HG02884 (cell line): Measurements from ENCODE around the gene DDX39B.
"Not testable (repeated sequence)": the region's sequence is repeated elsewhere in the genome, so short reads cannot be mapped to it uniquely, and the experiment has no call there.

ENCODE experiments used
- ATAC-seq: cut with Tn5 transposase; IDR thresholded peaks from one replicate; pipeline ENCODE4 v1.9.1; 2021; ENCODE audit warnings: mild to moderate bottlenecking, moderate library complexity; ENCODE audit not compliant: unreplicated experiment

Gene DDX39B

DNA sequence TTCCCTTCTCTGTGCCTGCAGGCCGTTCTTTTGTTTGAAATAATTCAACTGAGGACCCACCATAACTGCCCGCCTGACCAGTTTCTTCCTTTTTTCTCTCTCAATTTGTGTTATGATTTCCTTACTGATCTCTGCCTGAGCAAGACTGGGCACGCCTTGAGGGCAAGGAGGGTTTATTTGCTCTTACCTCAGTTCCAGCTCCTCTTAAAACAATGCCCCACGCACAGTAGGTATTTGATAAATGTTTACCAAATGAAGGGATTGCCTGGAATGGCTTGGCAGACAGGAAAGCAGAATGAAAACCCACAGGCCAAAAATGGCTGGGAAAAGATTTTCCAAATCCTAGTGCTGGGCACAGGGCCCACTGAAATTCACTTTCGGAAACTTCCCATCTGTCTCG is 54.1 kb downstream of the DDX39B start:
- ATAC-seq: not testable (repeated sequence)

DNA sequence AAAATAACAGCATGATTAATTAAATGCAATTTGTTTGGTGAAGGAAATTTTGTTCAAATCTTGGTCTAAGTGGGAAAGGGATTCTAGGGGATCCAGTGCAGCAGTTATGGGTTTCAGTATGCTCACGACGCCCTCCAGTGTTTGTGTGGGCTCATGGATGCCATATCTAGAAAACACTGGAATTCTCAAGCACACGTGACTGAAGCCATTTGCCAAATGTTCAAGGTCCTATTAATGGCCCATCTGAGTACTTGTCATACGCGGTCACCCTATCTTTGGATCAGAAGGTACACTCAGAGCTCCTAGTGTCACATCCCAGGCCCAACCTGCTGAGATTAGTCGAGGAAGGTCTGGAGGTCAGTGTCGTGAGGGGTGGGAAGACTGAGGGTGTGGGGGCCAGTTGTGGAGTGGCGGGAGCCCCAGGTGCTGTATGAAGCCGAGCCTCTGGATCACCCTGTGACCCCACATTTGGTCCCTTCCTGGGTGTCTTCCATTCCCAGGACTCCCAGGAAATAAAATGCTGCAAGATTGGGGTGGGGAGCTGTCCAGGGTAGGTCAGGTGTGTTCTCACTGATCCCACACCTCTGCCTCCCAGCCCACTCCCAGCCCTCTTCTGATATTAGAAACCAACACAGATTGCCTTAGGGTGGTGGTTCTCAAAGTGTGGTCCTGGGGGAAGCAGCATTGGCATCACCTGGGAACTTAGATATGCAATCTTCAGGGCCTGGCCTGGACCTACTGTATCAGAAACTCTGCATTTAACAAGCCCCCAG is 55.6 kb downstream of the DDX39B start:
- not testable (repeated sequence) for ATAC-seq

DNA sequence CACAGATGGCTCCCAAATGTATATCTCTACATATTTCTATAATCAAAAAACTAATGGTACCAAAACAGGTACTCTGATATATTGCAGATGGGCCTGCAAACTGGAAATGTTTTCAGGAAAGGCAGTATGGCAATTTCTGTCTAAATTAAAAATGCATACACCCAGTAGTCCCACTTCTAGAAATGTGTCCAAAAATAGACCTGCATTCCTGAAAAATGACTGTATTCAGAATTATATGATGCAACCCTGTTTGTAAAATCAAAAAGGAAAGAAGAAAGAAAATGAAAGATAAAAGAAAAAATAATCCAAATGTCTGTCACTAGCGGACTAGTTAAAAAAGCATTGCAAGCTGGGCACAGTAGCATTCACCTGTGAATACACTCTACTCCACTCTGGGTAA is 56.7 kb downstream of the DDX39B start:
- ATAC-seq: no peak

DNA sequence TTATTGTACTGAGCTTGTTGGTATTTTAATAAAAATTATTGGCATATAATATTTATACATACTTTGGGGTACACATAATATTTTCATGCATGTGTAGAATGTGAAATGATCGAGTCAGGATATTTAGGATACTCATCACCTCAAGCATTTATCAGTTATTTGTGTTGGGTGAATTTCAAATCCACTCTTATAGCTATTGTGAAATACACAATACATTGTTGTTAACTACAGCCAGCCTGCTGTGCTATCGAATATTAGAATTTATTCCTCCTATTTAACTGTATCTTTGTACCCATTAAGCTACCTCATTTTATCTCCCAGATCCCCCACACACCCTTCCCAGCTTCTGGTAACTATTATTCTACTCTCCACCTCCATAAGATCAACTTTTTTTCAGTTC is 58.4 kb downstream of the DDX39B start:
- no peak for ATAC-seq

DNA sequence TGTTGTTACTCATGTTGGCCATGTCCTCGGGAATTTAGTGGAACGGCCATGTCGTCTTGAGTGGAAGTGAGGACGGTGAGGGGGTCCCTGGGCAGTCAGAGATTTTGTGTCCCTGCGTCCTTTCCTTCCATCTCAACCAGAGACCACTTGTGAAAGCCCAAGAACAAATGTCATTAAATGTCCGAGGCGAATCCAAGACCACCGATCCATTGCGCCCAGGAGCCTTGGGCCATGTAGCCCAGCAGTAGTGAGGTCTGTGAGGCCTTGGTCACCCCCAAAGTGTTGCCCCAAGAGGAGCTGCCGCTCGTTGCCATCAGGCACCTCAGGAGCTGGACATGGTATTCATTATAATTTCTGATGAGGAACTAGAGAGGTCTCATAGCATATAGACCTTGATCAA is 61.2 kb downstream of the DDX39B start:
- no peak for ATAC-seq
